HG03025 (cell line): ENCODE measurements around the gene ARID4B.
"Not testable (repeated sequence)": the region's sequence is repeated elsewhere in the genome, so short reads cannot be mapped to it uniquely, and the experiment has no call there.

ENCODE experiments used
- ATAC-seq: cut with Tn5 transposase; IDR thresholded peaks from one replicate; pipeline ENCODE4 v1.9.1; 2021; ENCODE audit warnings: mild to moderate bottlenecking, moderate library complexity; ENCODE audit not compliant: unreplicated experiment, low FRiP score

Gene ARID4B

GRCh38 chr1:235239851-235240250 lies 88.1 kb downstream of the ARID4B start:
- no peak for ATAC-seq

GRCh38 chr1:235238558-235238957 lies 89.4 kb downstream of the ARID4B start:
- no peak for ATAC-seq

DNA sequence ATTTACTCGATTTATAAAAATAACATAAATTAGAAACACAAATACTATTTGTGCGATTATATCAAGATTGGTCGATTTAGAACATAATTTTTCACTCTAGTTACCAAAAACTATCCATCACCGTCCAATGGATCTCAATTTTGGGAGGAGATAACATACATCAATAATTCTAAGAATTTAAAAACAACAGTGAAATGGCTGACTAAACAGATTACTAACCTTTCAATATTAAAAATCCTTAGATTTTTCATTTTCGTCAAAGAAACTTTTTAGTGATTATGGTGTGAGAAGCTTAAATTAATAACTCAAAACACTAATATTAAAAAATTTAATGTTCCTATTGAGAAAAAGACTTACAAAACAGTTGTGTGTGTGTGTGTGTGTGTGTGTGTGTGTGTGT lies 91.9 kb downstream of the ARID4B start:
- no peak for ATAC-seq

DNA sequence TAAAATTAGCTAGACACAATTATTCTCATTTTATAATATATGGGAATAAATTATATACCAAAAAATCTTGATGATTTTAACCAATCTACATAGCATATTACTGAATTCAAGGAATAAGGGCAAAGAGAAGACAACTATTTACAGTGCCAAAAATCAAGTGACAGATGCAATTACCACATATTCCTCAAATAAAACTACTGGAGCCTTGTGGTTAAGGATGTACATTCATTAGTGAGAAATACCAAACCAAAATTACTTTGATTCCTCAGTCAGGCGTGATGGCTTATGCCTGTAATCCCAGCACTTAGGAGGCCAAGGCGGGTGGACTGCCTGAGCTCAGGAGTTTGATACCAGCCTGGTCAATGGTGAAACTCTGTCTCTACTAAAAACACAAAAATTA lies 98.1 kb downstream of the ARID4B start:
- ATAC-seq, result no peak

DNA sequence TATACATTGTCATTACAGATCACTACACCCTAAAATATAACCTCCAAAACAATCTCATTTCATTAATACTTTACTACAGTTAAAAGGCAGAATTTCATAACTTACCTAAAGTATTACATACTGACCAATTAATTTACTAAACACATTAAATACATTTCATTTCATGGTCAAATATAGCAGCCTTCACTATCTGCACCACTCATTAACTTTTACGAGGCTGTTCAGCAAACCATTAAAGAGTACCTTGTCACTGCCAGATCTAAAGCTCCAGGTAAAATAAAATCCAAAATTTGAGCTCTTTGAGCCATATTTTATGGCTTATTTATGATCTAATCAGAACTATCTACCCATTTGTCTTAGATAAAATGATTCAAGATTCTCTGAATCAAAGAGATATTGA lies 100.6 kb downstream of the ARID4B start:
- ATAC-seq, result no peak

DNA sequence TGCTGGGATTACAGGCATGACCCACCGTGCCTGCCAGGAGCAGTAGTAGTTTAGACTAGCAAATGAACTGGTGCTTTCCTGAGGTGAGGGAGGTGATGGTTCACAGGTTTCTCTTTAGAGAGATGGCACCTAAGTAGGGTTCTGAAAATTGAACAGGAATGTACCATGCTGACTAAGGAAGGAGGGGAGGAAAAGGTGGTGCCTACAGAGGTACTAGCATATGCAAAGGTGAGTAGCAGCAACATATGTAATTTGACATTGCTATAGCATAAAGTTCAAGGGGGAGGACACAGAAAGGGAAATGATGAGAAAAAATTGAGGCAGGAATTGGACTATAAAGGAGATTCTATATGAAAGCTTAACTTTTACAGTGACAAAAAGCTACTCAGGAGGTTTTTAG lies 101.0 kb downstream of the ARID4B start:
- no peak for ATAC-seq

DNA sequence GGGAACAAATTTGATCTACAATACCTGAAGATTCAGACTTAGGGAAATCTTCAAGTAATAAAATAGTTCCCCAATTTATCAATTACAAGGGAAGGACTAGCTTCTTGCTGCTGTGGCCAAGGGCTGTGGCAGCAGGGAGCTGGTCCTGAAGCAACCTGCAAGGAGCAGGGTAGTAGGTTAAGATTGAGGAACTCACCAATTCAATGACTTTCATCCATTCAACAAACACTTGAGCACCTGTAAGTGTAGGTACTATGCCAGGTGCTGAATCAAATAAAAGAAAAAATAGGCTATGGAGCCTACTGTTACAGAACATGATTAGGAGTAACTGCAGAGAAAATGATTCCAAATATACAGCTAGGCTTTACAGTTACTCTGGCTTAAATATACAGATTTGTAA lies 102.7 kb downstream of the ARID4B start:
- no peak for ATAC-seq

DNA sequence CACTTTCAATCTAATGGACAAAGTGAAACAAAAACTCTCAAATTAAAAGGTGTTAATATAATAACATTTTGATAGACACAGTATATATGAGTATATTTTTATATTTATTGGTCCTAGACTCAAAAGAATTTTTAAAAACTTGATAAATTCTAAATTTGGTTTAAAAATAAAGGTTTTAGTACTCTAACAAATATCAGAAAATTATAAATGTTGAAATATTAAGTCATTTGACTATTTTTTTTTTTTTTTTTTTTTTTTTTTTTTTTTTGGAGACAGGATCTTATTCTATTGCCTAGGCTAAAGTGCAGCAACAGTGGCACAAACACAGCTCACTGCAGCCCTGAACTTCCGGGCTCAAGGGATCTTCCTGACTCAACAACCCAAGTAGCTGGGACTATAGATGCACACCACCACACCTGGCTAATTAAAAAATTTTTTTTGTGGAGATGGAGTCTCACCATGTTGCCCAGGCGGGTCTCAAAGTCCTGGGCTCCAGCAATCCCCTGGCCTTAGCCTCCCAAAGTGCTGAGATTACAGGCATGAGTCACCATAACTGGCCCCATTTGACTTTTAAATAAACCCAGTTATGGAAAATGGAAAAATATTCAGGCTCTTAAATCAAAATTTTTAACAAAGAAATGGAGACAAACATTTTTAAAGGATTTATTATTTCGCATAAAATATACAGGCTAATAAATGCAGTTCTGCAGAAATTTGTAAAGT lies 106.2 kb downstream of the ARID4B start:
- no peak for ATAC-seq

- no peak for ATAC-seq
Observed at GRCh38 chr1:235215453-235215852, 112.5 kb downstream of the ARID4B start.

DNA sequence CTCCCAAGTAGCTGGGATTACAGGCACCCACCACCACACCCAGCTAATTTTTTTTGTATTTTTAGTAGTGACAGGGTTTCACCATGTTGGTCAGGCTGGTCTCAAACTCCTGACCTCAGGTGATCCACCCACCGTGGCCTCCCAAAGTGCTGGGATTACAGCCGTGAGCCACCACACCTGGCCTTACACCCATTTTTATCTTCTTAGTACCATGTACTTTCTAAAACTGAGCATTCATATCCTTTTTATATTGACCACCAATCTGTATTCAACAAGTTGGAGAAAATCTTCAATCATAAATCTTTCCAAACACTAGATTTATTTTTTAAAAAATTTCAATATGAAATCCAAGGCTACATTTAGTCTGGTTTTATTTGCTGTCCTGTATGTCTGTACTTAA lies 113.0 kb downstream of the ARID4B start:
- not testable (repeated sequence) for ATAC-seq

GRCh38 chr1:235213752-235214151 lies 114.2 kb downstream of the ARID4B start:
- no peak for ATAC-seq

GRCh38 chr1:235211517-235211916 lies 116.5 kb downstream of the ARID4B start:
- ATAC-seq, result no peak

GRCh38 chr1:235207209-235207565 lies 120.8 kb downstream of the ARID4B start:
- no peak for ATAC-seq

DNA sequence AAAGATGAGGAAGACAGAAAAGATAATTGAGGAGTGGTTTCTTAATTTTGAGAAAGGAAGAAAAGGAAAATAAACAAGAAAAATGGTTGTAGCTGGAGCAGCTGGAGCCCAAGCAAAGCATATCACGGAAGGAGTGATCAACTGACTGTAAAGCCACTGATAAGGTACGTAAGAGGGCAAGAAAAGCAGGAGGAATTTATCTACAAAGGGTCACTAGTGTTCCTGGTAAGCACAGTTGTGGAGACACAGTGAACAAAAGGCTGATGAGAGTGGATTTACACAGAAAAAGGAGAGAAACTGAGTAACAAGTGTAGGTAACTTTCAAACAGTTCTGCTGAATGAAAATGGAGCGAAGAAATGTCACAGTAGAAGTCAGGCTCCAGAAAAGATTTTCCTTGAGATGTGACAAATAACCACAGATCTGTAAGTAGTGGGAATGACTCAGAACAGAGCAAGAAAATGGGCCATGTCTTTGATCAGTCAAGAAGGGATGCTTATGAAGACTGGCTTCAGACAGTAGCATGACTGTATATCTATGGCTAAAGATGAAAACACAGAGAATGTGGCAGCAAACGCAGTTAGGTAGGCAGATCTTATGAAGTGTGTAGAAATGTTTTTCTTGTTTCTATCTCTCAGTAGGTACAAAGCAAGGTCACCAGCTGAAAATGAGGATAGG lies 121.3 kb downstream of the ARID4B start:
- ATAC-seq, result no peak

DNA sequence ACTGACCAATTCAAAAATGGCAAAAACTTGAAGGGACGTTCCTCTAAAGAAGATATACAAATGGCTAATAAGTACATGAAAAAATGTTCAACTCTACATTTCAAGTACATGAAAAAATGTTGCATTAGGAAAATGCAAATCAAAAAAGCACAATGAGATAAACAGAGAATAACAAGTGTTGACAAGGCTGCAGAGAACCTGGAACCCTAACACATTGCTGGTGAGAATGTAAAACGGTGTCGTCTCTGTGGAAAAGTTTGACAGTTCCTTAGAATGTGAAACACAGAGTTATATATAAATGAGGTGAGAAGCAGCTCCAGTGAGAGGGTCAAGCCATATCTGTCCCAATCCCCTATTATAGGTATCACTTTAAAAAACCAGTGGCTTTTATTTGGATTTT lies 122.3 kb downstream of the ARID4B start:
- no peak for ATAC-seq

DNA sequence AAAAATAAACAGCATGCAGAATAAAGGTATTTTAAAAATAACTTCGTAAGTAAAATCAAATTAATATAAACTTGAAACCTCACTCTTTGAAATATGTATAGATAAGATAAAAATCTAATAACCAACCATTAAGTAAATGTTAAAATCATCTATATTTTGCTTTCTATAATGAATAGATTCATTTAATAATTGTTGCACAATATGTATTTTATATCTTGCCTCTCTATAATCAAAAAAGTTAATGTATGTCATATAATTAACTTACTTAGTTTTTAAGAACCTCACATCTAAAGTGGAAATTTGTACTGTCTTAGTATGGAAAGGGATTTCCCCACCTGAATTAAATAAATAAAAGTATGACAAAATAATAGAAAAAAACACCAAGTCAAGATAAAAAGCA lies 124.6 kb downstream of the ARID4B start:
- no peak for ATAC-seq

DNA sequence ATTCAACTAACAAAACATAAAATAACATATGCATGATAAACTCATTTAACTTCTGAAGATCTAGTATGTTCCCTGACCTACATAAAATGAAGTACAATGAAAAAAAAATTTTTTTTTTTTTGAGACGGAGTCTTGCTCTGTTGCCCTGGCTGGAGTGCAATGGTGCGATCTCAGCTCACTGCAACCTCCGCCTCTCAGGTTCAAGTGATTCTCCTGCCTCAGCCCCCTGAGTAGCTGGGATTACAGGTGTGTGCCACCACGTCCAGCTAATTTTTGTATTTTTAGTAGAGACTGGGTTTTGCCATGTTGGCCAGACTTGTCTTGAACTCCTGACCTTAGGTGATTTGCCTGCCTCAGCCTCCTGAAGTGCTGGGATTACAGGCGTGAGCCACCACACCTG lies 125.5 kb downstream of the ARID4B start:
- ATAC-seq, result not testable (repeated sequence)

DNA sequence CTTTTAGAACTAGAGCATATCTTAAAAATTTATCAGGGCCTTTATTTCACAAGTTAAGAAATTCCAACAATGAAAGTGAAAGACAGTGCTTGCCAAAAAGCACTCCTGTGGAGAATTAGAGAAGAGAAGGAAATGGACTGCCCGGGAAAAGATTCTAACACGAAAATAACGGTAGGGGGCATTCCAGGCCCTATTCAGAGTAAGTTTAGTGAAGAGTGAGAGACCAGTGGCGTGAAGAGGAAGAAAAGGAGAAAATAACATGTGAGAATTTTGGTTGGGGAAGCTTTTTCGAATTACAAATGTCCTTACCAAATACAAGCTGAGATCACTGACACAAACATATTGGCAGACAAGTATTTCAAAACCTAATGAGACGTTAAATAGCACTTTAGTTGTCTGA lies 128.5 kb downstream of the ARID4B start:
- no peak for ATAC-seq

GRCh38 chr1:235190431-235190830 lies 137.5 kb downstream of the ARID4B start:
- ATAC-seq, result no peak

DNA sequence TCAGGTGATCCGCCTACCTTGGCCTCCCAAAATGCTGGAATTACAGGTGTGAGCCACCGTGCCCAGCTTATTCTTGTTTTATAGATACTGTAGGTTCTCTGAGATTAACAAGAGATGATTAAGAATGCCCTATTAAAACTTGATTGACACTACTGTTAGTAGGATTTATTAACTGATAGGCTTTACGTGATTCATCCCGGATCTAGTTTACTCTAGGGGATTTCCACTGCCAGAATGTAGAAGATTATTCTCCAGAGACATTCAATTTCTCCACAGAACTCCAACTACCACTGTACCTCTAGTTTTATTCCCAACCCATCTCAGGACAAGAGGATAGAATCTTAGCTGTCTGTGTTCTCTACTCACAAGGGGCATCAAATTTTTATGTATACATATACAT lies 140.7 kb downstream of the ARID4B start:
- no peak for ATAC-seq

- no peak for ATAC-seq
Observed at GRCh38 chr1:235181561-235182245, 146.3 kb downstream of the ARID4B start.

GRCh38 chr1:235180916-235181460 lies 147.0 kb downstream of the ARID4B start:
- ATAC-seq, result no peak
